NOMO-1 treated with dmso at 0.1 percent for 144 hours (cell line): ENCODE results near the gene FARP2.
"Not testable (repeated sequence)": the region's sequence is repeated elsewhere in the genome, so short reads cannot be mapped to it uniquely, and the experiment has no call there.

Experiments used
- DNase-seq: peaks from one replicate; lab custom pipeline; 2025; ENCODE audit not compliant: unreplicated experiment; lab: John Stamatoyannopoulos, UW

FARP2 gene, protein sequence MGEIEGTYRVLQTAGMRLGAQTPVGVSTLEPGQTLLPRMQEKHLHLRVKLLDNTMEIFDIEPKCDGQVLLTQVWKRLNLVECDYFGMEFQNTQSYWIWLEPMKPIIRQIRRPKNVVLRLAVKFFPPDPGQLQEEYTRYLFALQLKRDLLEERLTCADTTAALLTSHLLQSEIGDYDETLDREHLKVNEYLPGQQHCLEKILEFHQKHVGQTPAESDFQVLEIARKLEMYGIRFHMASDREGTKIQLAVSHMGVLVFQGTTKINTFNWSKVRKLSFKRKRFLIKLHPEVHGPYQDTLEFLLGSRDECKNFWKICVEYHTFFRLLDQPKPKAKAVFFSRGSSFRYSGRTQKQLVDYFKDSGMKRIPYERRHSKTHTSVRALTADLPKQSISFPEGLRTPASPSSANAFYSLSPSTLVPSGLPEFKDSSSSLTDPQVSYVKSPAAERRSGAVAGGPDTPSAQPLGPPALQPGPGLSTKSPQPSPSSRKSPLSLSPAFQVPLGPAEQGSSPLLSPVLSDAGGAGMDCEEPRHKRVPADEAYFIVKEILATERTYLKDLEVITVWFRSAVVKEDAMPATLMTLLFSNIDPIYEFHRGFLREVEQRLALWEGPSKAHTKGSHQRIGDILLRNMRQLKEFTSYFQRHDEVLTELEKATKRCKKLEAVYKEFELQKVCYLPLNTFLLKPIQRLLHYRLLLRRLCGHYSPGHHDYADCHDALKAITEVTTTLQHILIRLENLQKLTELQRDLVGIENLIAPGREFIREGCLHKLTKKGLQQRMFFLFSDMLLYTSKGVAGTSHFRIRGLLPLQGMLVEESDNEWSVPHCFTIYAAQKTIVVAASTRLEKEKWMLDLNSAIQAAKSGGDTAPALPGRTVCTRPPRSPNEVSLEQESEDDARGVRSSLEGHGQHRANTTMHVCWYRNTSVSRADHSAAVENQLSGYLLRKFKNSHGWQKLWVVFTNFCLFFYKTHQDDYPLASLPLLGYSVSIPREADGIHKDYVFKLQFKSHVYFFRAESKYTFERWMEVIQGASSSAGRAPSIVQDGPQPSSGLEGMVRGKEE

DNA sequence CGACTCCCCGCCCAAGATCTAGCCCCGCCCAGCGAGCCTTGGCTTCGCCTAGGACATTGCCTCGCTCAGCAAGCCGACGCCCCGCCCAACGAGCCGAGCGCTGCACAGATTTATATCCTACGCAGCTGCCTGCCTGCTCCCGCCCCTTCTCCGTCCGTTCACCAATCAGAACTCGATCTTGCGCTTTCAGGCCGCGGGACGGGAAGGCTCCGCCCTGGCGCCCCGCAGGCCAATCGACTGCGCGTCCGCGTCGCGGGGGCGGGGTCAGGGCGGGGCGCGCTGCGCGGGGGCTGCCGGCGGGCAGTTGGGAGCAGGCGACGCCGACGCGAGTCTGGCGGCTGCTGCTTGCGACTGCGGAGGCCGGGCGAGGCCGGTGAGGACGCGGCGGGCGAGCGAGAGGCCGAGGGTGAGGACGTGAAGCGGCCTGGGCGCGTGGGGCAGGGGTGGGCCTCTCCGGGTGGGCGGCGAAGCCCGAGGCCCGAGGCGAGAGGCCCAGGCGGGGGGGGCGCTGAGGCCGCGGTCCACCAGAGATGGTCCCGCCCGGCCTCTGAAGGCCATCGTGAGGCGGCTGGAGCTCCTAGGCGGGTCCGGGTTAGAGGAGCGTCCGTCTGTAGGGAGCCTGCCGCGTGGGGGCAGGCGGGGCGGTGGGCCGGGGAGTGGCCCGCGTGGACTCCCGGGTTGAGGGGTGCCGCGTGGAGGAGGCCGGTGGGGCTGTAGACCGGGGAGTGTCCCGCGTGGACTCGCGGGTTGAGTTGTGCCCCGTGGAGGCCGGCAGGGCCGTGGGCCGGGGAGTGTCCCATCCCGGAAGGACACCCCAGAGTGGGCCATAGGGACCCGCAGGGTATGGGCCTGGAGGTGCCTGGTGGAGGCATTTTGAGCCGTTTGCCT is at the start of gene FARP2:
FARP2 (plus strand) TSS at position 303 of the 888 bp plus-strand sequence. CDS start 16,823 bp downstream, outside the sequence.
- DNase-seq = peak; percentile 98

DNA sequence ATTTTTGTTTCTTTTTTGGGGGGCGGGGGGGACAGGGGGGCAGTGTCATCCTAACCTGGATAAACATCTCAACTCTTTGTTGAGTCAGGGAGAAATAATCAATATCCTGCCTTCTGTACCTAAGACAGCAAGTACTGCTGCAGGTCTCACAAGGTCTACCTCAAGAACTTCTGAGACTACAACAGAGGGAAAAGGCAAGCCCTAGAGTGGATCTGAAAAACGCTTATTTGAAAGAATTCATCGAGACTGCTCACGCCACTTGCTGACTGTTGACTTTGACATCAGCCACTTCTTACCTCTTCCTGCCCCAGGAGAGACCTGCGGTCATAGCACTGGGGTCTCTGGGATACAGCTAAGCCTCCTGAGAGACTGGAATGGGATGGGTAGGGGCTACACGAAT is 49.0 kb upstream of the FARP2 start:
- no peak for DNase-seq

DNA sequence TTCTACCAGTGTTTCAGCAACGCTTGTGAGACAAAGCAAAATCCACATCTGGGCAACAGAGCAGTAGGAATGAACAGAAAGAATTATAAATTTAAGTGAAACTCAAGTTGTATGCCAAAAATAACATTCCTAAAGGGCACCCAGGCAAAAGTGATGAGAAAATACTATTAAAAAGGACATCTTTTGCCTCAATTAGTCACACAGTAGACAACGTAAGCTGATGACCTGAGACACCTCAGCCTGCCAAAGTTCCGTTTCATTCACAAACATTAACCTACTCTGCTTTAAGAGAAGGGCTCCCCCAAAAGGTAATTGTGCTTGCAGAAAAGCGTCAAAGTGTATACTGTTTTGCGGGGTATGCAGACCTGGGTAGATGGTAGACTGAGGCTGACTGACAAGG is 47.8 kb upstream of the FARP2 start:
- DNase-seq = no peak

DNA sequence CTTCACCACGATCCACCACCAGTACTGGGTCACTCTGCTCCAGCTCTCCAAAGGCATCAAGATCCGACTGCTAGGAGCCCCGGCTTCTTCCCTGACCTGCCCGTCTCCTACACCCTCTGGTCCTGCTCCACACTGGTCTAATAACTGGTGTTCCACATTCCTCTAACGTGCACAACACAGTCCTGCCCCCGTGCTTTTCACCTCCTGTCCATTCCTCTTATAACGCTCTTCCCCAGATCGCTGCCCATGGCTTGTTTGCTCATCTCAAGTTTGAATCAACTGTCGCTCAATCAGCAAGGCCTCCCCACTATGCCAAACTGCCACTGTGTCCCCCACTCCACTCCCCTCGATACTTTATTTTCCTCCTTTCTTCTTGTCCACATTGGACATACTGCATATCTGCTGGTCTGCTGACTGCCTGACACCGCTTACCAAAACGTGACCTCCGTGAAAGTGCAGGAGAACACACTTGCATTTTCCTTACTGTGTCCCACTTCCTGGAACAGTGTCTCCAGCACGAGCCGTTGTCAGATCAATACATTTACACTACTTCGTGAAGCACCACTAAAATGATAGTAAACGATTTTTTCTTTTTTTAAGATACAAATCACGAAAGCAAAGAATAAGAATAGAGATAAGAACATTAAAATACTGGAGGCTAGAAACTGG is 47.1 kb upstream of the FARP2 start:
- DNase-seq = no peak

DNA sequence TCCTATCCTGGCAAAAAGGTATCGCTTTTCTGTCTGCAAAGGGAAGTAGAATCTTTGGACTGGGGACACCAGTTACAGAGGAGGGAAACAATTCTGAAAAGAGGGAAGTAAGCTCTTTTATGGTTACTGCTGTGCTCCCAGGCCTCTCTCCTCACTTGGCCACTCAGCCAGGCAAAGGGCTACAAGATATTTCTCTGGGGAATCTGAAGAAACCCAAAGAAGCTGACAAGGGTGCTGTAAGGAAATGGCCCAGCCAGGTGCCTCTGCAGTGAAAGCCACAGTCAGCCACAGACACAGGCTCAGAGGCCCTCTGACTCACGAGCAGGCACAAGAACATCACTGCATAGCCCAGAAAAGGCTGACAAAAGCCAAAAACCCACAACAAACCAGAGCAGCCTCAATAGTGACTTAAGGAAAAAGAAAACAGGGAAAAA is 46.4 kb upstream of the FARP2 start:
- peak; percentile 63 for DNase-seq

DNA sequence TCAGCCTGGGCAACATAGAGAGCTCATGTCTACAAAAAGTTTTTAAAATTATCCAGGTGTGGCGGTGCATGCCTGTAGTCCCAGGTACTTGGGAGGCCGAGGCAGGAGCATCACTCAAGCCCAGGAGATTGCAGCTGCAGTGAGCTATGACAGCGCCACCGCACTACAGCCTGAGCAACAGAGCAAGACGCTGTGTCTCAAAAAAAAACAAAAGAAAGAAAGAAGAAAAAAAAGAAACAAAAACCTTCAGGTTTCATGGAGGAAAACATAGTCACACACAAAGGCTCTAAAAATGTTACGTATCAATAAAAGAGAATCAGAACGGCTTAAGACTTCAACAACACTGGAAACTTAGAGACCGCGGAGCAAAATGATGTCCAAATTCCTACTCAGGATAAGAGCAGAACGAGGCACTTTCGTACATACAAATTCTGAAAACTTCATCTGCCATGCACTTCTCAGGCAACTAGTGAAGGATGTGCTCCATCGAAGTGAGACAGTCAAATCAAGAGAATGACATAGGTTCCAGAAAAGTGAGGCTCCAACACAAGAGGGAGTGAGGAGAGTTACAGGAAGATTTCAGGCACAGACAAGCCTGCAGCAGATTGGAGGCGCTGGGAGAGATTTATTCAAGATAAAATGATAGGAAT is 45.0 kb upstream of the FARP2 start:
- no peak for DNase-seq

DNA sequence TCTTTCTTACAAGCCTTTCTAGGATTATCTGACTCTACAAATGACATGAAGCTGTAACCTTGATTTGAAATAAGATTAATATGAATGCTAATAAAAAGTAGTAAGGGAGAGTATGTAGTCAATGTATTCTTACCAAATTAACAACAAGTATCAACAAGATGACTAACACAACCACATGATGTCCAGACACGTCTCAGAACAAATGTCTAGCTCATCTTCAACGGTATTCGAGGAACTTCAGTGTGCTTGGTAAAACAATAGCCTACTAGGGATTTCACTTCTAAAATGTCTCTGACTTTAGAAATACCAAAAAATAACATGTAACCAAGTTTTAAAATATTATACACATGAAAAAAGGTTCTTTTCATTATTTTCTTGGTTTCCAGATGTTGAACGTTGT is 44.0 kb upstream of the FARP2 start:
- DNase-seq = no peak

DNA sequence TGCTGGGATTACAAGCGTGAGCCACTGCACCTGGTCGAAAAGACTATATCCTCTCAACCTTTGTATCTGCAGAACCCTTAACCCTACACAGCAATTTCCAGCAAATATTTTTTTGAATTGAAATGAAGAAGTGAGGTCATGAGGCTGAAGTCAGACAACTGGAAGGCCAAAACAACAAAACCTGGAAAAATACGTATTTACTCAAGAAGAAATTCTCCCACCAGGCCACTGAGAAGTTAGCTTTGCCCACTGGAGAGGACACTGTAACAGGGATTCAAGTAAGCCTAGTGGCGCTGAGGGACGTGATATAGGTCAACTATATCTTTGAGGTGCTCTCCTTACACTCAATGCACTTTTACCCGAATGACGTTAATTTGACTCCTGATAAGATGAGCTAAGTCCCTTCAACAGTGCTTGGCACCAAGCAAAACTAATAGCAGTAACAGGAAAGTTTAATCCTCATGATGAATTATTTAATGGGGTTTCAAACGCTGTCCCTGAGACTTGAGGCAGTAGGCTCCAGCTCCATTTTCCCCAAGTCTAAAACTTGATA is 42.5 kb upstream of the FARP2 start:
- DNase-seq = no peak

DNA sequence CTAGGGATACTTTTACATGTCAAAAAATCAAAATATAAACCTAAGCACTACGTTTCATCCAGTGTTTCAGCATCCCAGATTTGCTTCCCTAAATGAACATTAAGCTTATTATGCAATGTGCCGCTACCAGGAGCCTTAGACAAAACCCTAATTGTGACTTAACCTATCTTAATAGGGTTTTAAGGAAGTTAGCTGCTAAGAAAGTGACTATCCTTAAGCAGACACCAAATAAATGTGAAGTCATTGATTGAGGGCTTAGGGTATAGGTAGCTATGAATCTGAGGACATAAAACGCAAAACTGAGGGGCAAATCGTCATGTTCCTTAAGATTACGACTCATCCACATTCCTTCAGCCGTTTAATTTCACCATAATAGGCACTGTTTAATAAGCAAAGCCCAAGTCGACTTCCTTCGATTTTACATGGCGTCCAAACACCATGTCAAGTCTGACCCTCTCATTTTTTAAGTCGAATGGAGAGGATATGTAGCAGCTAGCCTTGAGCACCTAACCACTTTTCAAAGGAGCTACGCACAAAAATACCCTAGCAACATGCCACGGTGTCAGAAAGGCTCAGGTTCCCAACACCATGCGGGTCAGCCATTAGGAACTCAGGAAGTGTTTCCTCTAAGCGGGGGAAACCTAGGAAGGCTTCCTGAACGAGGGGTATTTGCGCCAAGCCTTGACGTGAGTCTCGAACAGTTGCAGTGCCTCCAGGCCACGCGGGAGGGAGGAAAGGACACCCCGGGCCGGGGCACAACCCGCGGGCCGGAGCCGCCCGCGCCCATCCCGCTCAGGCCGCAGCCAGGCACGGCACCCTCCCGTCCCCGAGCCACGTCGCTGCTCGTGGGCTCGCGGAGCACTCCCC is 41.6 kb upstream of the FARP2 start:
- peak; percentile 32 for DNase-seq

DNA sequence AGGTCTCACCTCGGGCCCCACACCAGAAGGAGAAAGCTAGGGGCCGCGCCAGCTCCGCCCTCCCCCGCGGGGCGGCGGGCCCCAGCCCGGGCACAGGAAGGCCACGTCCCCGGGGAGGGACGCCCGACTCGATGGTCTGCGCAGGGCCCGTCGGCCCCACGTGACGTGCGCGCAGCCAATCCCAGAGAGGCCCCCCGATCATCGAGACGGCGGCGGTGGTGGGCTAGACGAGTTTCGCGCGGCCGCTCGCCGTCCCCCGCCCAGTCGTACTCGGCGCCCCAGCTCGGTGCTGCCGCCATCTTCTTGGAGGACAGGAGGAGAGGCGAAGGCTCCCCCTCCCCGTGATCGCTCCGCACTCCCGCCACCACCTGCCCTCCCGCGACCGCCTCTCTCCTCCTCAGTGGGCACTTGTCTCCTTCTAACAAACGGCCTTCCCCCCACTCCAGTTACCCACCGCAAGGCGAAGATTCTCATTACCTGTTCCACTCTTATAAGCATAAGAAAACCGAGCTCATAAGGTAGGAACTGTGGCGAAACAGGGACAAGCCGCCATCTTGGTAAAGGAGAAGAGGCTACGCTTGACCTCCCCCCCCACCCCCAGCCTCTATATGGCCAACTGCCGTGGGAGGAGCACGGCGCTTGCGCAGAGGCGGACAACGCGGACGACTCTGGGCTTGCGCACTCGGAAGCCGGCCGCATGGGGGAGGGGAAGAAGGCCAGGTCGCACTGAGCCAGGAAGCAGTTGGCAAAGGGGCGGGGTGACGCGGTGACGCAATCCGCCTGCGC is 40.8 kb upstream of the FARP2 start, which contains the start of gene HDLBP:
HDLBP (minus strand) TSS at position 580 of the 786 bp plus-strand sequence. CDS start 48,803 bp downstream, outside the sequence.
- peak; percentile 96 for DNase-seq

DNA sequence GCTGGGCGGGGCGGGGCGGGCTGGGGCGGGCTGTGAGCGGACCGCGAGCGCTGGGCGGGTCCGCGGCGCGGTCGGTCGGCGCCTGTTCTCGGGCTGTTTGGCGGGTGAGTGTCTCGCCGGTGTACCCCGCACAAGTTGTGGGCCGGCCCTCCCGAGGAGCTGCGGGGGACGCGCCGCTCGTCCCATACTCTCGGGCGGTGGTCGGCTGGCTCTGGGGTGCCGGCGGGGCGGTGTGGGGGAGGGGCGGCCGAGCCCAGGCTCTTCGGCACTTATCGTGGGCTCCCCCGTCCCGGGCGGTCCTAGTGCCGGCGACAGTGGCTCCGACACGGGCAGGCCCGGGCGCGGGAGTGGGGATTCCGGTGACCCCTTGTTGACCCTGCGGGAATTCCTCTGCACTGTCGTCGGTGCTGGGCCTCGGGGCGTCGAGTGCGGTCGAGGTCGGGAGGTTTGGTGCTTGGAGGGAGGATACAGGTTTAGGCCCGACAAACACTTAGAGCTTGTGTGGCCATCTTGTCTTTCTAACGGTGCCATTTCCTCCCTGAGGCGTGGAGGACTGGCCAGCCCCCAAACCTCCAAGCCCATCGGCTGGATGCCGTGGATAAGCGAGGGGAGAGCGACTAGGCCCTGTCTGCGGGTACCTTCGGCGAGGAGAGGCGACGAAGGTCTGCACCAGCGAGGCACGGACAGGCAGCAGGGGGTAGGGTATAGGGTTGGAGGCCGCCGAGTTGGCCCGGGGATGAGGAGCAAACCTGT is 40.0 kb upstream of the FARP2 start, which contains the start of gene SEPTIN2:
SEPTIN2 (plus strand) TSS at position 47 of the 753 bp plus-strand sequence. CDS start 8,308 bp downstream, outside the sequence.
- peak; percentile 39 for DNase-seq

DNA sequence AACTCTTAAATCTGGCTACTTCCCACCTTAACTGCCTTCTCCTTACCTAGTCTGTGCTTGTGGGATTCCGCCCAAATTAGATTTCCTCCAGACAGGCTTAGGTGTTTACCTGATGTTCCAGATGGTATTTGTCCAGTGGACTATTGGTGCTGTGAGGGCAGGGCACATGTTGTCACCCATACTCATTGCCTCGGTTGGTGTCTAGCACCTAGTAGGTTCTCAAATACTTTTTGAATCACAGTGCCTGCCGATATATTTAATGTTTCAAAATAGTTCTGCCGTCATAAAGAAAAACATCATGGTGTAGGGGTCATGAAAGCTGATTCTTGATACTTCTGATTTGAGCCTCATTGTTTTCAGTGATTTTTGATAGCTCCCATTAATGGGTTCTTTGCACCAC is 39.3 kb upstream of the FARP2 start:
- DNase-seq = no peak

DNA sequence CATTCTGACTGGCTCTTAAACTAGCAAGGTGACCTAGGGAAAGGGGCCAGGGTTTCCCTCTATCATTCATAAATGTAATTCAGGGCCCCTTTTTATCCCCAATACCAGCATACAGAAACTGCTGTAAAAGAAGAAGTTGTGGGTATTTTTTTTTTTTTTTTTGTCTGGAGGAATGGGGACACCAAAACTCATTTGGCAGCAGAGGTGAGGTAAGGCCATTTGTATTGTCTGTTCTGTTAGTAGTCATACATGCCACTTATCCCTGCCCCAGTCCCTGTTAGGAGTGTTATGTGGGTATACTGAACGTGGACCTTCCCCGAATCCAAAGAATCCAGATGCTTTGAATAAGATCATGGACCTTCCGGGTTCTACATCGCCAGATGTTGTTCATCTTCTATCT is 38.7 kb upstream of the FARP2 start:
- peak; percentile 27 for DNase-seq

DNA sequence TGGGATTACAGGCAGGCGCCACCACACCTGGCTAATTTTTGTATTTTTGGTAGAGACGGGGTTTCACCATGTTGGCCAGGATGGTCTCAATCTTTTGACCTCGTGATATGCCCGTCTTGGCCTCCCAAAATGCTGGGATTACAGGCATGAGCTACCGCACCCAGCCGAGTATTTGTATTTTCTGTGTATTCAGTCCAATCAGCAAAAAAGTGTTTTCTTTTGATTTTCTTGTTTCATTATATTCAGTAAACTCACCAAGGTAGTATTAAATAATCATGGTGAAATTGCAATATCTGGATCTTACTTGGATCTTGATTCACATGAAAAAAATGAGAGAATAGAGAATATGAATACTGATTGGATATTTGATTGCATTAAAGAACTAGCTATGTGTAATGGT is 37.3 kb upstream of the FARP2 start:
- not testable (repeated sequence) for DNase-seq

DNA sequence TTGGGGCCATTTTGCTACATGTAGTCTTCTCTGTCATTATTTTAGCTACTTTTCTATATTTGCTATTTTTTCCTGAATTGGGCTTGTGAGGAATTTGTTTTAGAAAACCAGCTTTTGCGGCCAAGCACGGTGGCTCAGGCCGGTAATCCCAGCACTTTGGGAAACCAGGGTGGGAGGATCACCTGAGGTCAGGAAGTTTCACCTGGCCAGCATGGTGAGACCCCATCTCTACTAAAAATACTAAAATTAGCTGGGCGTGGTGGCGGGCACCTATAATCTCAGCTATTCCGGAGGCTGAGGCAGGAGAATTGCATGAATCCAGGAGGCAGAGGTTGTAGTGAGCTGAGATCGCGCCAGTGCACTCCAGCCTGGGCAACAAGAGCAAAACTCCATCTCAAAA is 35.7 kb upstream of the FARP2 start:
- DNase-seq = no peak

DNA sequence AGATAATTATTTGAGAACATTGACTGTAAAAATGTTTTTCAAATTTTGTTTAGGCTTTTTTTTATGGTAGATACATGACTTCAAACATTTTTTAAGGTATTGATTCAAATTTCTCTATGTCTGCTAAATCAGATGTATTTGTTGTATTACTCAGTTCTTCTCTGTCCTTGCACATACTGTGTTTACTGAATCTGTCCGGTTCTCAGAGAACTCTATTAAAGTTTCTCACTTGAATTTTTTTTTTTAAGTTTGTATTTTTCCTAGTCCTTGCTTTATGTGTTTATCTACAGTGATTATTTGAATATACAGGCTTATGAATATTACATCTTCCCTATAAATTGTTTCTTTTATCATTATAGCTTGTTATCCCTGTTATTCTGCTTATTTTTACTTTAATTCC is 35.1 kb upstream of the FARP2 start:
- no peak for DNase-seq

DNA sequence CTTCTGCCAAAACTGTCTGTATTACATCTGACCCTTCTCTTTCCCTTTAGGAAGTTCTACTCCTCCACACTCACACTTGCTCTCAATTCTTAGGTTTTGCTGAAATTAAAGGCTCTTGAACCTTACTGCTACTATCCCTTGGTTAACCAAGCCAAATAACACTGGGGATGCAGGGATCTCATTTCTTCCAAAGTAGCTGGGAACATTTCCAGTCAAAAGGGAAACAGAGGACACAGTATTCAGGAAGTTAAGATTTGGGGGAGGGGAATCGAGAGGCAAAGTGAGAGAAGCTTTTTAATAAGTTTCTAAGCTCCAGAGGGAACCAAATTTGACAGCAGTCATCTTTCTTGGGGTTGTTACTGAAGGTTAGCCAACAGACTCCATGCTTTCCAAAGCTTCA is 34.2 kb upstream of the FARP2 start:
- no peak for DNase-seq
